ENCODE results near the gene ADAT2.
"Not testable (repeated sequence)": the region's sequence is repeated elsewhere in the genome, so short reads cannot be mapped to it uniquely, and the experiment has no call there.

ADAT2 gene

DNA sequence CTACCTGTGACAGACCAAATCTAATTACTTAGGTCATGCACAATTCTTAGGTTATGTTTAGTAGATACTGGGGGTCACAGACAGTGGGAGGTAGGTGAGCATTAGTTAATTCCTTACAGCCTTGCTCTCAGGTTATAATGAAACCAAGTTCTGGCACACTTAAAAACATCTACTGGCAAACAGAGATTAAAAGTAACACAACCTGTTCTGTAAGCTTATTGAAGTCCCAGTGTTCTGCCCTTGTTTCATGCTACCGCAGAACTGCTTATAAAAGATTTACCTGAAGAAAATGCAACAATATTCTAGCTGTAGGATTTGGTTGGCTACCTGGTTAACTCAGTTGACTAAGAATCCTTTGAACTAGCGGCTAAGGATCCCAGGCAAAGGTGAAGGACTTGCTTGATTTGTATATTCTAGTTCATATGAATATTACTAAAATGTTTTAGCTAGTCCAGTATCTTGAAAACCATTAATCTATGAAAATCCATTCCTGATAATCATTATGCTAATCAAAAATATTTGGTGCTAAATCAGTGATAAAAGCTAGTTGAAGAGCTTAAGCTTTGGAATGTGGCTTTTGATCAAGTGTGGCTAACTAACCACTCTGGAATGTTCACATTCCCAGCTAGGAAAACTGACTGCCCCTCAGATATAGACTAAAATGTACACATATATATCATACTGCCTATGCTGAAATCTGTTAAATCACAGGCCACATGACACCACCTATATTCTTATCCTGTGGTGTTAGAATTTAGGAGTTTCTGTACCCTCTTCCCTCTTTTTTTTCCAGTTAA, 7.3 kb upstream of the ADAT2 start:
- Histone ChIP-seq H3K4me2 (ENCODE audit: low read length) (no peak overlapping the region), H3K4me3 (ENCODE audit: low read depth, low read length) (no peak overlapping the region), H2AFZ (no peak overlapping the region), H3K27me3 (ENCODE audit: control insufficient read depth, insufficient read depth, low read length) (no peaks in the 10 kb centered on the region), H3K36me3 (ENCODE audit: control insufficient read depth, insufficient read depth, low read length) (no peaks in the 10 kb centered on the region), H3K9ac (no peak overlapping the region), H3K4me1 (no peaks in the 10 kb centered on the region), H3K27ac (no peak overlapping the region), H3K79me2 (peaks cover 8% of the 10 kb centered on the region), H3K9me3 (ENCODE audit: control insufficient read depth, low read length) (no peaks in the 10 kb centered on the region)
- TF ChIP-seq, protein P1, sequence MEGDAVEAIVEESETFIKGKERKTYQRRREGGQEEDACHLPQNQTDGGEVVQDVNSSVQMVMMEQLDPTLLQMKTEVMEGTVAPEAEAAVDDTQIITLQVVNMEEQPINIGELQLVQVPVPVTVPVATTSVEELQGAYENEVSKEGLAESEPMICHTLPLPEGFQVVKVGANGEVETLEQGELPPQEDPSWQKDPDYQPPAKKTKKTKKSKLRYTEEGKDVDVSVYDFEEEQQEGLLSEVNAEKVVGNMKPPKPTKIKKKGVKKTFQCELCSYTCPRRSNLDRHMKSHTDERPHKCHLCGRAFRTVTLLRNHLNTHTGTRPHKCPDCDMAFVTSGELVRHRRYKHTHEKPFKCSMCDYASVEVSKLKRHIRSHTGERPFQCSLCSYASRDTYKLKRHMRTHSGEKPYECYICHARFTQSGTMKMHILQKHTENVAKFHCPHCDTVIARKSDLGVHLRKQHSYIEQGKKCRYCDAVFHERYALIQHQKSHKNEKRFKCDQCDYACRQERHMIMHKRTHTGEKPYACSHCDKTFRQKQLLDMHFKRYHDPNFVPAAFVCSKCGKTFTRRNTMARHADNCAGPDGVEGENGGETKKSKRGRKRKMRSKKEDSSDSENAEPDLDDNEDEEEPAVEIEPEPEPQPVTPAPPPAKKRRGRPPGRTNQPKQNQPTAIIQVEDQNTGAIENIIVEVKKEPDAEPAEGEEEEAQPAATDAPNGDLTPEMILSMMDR (IDR thresholded peaks at IDR 0.05), result no peak

DNA sequence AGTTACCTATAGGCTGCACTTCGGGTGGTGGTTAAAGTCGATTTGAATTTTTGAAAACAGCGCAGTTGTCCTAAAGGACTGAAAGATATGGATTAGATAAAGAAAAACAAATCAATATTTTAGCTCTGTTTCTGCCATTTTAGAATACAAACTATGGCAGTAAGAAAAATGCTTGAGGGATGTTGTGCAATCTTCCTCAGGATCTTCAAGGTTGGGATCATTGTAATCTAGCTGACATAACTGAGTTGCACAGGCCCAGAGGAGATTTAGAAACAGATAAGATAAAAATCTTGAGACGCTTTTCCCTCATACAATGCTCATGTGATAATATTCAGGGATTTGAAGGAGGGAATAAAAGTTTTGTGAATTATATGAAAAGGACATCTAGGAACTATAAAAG, 1.0 kb upstream of the ADAT2 start:
- Histone ChIP-seq H2AFZ (peak overlapping the region; percentile 95), H3K27me3 (ENCODE audit: control insufficient read depth, insufficient read depth, low read length) (no peaks in the 10 kb centered on the region), H3K36me3 (ENCODE audit: control insufficient read depth, insufficient read depth, low read length) (no peaks in the 10 kb centered on the region), H3K27ac (peak overlapping the region; percentile 67), H3K9me3 (ENCODE audit: control insufficient read depth, low read length) (no peaks in the 10 kb centered on the region), H3K9ac (no peak overlapping the region), H3K79me2 (peaks cover 14% of the 10 kb centered on the region), H3K4me1 (peaks cover 5% of the 10 kb centered on the region), H3K4me2 (ENCODE audit: low read length) (peak overlapping the region; percentile 95), H3K4me3 (ENCODE audit: low read depth, low read length) (peak overlapping the region; percentile 94)
- TF ChIP-seq, protein P1 (IDR thresholded peaks at IDR 0.05), result no peak

DNA sequence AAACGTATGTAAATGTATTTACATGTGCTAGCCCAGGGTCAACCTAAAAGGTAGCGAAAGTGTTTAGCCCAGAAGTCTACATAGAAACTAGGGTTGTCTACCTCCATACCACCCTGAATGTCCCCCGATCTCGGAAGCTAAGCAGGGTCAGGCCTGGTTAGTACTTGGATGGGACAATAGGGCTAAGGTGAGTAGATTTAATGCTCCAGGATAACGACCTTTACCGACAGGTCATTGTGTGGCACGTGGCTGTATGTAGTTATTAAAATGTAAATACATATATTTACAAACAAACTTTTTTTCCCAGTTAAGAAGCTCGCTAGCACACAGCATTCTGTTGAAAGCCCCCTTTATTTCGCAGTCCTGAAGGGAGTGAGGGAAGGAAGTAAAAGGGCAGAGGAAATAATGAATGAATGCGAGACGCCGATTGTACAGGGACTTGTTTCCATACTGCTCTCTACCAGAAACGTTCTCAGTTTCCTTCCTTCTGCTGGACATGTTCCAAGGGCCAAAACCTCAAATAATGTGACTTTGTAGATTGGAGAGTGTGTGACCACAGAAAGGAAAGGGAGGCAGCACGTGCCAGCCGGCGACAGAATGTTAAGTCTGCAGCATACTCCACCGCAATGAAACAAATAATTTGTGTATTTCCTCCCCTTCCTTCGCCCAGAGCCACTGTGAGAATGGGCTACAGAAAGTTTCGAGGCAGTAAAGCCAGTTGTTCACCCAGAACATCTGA, 612 bp downstream of the ADAT2 start:
- Histone ChIP-seq H3K9ac (no peak overlapping the region), H2AFZ (peak overlapping the region; percentile 95), H3K4me2 (ENCODE audit: low read length) (peak overlapping the region; percentile 95), H3K36me3 (ENCODE audit: control insufficient read depth, insufficient read depth, low read length) (no peaks in the 10 kb centered on the region), H3K79me2 (peaks cover 12% of the 10 kb centered on the region), H3K9me3 (ENCODE audit: control insufficient read depth, low read length) (no peaks in the 10 kb centered on the region), H3K4me1 (peaks cover 5% of the 10 kb centered on the region), H3K27ac (peak overlapping the region; percentile 67), H3K27me3 (ENCODE audit: control insufficient read depth, insufficient read depth, low read length) (no peaks in the 10 kb centered on the region), H3K4me3 (ENCODE audit: low read depth, low read length) (peak overlapping the region; percentile 94)
- TF ChIP-seq, protein P1 (IDR thresholded peaks at IDR 0.05), result no peak

DNA sequence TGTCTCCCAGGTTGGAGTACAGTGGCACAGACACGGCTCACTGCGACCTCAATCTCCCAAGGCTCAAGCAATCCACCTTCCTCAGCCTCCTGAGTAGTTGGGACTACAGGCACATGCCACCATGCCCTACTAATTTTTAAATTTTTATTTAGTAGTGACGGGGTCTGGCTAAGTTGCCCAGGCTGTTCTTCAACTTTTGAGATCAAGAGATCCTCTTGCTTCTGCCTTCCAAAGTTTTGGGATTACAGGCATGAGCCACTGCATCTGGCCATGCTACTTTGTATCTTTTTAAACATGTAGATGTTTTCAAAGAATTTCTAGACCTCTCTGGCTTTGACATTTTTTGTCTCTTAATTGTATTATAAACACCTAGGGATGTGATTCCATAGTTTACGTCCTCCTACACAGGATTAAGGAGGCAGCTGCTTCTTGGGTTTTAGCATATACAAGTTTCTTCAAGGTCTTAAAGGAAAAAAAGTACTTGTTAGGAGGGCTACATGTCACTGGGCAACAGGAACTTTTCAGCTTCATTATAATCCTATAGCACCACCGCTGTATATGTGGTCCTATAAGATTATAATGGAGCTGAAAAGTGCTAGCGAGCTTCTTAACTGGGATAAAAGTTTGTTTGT, 1.3 kb downstream of the ADAT2 start:
- H3K4me1 ChIP-seq, result peaks cover 5% of the 10 kb centered on the region
- TF ChIP-seq, protein P1 (IDR thresholded peaks at IDR 0.05), result no peak
- no peaks in the 10 kb centered on the region for H3K9me3 ChIP-seq (ENCODE audit: control insufficient read depth, low read length)
- H3K4me3 ChIP-seq (ENCODE audit: low read depth, low read length), result no peak overlapping the region
- H3K4me2 ChIP-seq (ENCODE audit: low read length), result peak overlapping the region; percentile 95
- no peaks in the 10 kb centered on the region for H3K36me3 ChIP-seq (ENCODE audit: control insufficient read depth, insufficient read depth, low read length)
- H3K79me2 ChIP-seq, result peaks cover 12% of the 10 kb centered on the region
- H3K9ac ChIP-seq, result no peak overlapping the region
- H2AFZ ChIP-seq, result peak overlapping the region; percentile 95
- H3K27ac ChIP-seq, result no peak overlapping the region
- H3K27me3 ChIP-seq (ENCODE audit: control insufficient read depth, insufficient read depth, low read length), result no peaks in the 10 kb centered on the region

DNA sequence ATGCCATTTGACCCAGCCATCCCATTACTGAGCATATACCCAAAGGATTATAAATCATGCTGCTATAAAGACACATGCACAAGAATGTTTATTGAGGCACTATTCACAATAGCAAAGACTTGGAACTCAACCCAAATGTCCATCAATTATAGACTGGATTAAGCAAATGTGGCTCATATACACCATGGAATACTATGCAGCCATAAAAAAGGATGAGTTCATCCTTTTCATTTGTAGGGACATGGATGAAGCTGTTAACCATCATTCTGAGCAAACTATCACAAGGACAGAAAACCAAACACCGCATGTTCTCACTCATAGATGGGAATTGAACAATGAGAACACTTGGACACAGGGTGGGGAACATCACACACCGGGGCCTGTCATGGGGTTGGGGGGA, 2.6 kb downstream of the ADAT2 start:
- not testable (repeated sequence) for H3K36me3 ChIP-seq (ENCODE audit: control insufficient read depth, insufficient read depth, low read length); H3K4me1 ChIP-seq; H3K4me2 ChIP-seq (ENCODE audit: low read length); H3K4me3 ChIP-seq (ENCODE audit: low read depth, low read length); H3K27ac ChIP-seq; H3K9me3 ChIP-seq (ENCODE audit: control insufficient read depth, low read length); H3K9ac ChIP-seq; H3K27me3 ChIP-seq (ENCODE audit: control insufficient read depth, insufficient read depth, low read length); H3K79me2 ChIP-seq; H2AFZ ChIP-seq
